ENCODE measurements around the gene SGTB.
"Not testable (repeated sequence)": the region's sequence is repeated elsewhere in the genome, so short reads cannot be mapped to it uniquely, and the experiment has no call there.

The SGTB gene

DNA sequence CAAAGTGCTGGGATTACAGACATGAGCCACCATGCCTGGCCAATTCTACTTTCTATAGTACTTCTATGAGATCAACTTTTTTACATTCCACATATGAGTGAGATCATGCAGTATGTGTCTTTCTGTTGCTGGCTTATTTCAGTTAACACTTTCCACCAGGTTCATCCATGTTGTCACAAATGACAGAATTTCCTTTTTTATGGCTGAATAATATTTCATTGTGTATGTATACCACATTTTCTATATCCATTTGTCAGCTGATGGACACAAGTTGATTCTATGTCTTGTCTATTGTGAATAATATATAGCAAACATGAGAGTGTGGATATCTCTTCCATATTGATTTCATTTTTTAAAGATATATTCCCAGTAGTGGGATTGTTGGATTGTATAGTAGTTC, 17.3 kb upstream of the SGTB start:
- Histone ChIP-seq H3K9me3 (ENCODE audit: low read depth, low read length) (no peaks in the 10 kb centered on the region; the same call in 1 of the 2 replicates), H3K9ac (ENCODE audit: insufficient read length) (no peak overlapping the region), H3K27ac (no peak overlapping the region), H3K36me3 (ENCODE audit: insufficient read depth, low read length) (0 out of 2 replicates have a peak, but pooled peaks cover 3% of the 10 kb centered on the region), H3K4me3 (no peak overlapping the region)
- TF ChIP-seq EZH2 (IDR thresholded peaks at IDR 0.05): no peak
- TF ChIP-seq POLR2AphosphoS5 (IDR thresholded peaks at IDR 0.05; ENCODE audit: borderline replicate concordance, low read depth, low read length): no peak
- TF ChIP-seq FOXP2 (optimal IDR thresholded peaks at IDR 0.05; ENCODE audit: control extremely low read depth, extremely low read length, insufficient read depth): no peak
- no peak for DNase-seq (ENCODE audit: low read depth, low spot score)

DNA sequence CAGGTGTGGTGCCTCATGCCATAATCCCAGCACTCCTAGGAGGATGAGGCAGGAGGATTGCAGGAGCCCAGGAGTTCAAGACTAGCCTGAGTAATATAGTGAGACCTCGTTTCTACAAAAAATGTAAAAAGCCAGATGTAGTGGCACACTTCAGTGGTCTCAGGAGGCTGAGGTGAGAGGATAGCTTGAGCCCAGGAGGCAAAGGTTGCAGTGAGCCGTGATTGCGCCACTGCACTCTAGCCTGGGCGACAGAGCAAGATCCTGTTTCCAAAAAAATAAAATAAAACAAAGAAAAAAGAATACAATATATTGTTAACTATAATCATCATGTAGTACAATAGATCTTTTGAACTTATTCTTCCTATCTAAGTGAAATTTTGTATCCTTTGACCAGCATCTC, 16.4 kb upstream of the SGTB start:
- Histone ChIP-seq H3K9me3 (ENCODE audit: low read depth, low read length) (no peaks in the 10 kb centered on the region; the same call in 1 of the 2 replicates), H3K36me3 (ENCODE audit: insufficient read depth, low read length) (0 out of 2 replicates have a peak, but pooled peaks cover 3% of the 10 kb centered on the region), H3K9ac (ENCODE audit: insufficient read length) (no peak overlapping the region), H3K27ac (no peak overlapping the region), H3K4me3 (no peak overlapping the region)
- TF ChIP-seq EZH2 (IDR thresholded peaks at IDR 0.05): no peak
- TF ChIP-seq POLR2AphosphoS5 (IDR thresholded peaks at IDR 0.05; ENCODE audit: borderline replicate concordance, low read depth, low read length): no peak
- TF ChIP-seq FOXP2 (optimal IDR thresholded peaks at IDR 0.05; ENCODE audit: control extremely low read depth, extremely low read length, insufficient read depth): no peak
- DNase-seq (ENCODE audit: low read depth, low spot score): no peak

DNA sequence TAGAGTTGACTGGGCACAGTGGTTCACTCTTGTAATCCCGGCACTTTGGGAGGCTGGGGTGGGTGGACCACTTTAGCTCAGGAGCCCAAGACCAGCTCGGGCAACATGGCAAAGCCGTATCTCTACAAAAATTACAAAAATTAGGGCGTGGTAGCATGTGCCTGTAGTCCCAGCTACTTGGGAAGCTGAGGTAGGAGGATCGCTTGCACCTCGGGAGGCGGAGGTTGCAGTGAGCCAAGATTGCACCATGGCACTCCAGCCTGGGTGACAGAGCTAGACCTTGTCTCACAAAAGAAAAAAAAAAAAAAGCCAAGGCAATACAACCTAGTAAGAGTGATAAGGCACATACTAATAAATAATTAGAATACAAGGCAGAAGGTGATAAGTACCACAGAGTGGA, 15.9 kb upstream of the SGTB start:
- 0 out of 2 replicates have a peak, but pooled peaks cover 3% of the 10 kb centered on the region for H3K36me3 ChIP-seq (ENCODE audit: insufficient read depth, low read length)
- no peak for TF ChIP-seq EZH2 (IDR thresholded peaks at IDR 0.05)
- no peak for TF ChIP-seq FOXP2 (optimal IDR thresholded peaks at IDR 0.05; ENCODE audit: control extremely low read depth, extremely low read length, insufficient read depth)
- TF ChIP-seq POLR2AphosphoS5 (IDR thresholded peaks at IDR 0.05; ENCODE audit: borderline replicate concordance, low read depth, low read length): no peak
- DNase-seq (ENCODE audit: low read depth, low spot score): no peak
- H3K9ac ChIP-seq (ENCODE audit: insufficient read length): no peak overlapping the region
- no peaks in the 10 kb centered on the region; the same call in 1 of the 2 replicates for H3K9me3 ChIP-seq (ENCODE audit: low read depth, low read length)
- H3K27ac ChIP-seq: no peak overlapping the region
- H3K4me3 ChIP-seq: no peak overlapping the region

DNA sequence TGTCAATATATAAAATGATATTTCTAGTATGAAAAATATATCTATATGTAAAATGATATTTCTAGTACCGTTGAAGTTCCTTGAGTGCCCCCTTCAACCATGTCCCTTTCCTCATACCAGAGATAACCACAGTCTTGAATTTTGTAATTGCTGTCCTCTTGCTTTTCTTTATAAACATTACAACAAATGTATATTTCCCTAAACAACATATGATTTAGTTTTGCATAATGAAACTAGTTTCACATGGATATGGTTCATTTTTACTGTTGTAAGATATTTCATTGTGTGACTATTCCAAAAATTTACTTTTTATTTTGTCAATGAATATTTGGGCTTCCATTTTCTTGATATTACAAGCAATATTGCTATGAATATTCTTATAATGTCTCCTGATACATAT, 14.1 kb upstream of the SGTB start:
- no peak for TF ChIP-seq FOXP2 (optimal IDR thresholded peaks at IDR 0.05; ENCODE audit: control extremely low read depth, extremely low read length, insufficient read depth)
- TF ChIP-seq EZH2 (IDR thresholded peaks at IDR 0.05): no peak
- no peak for TF ChIP-seq POLR2AphosphoS5 (IDR thresholded peaks at IDR 0.05; ENCODE audit: borderline replicate concordance, low read depth, low read length)
- DNase-seq (ENCODE audit: low read depth, low spot score): no peak
- H3K9ac ChIP-seq (ENCODE audit: insufficient read length): no peak overlapping the region
- peaks cover 3% of the 10 kb centered on the region; the same call in 1 of the 2 replicates for H3K36me3 ChIP-seq (ENCODE audit: insufficient read depth, low read length)
- H3K27ac ChIP-seq: no peak overlapping the region
- no peak overlapping the region for H3K4me3 ChIP-seq
- no peaks in the 10 kb centered on the region; the same call in 1 of the 2 replicates for H3K9me3 ChIP-seq (ENCODE audit: low read depth, low read length)

GRCh38 chr5:65734921-65735320, 13.0 kb upstream of the SGTB start:
- H3K27ac ChIP-seq: no peak overlapping the region
- H3K36me3 ChIP-seq (ENCODE audit: insufficient read depth, low read length): peaks cover 3% of the 10 kb centered on the region; the same call in 1 of the 2 replicates
- H3K9ac ChIP-seq (ENCODE audit: insufficient read length): no peak overlapping the region
- DNase-seq (ENCODE audit: low read depth, low spot score): no peak
- TF ChIP-seq FOXP2 (optimal IDR thresholded peaks at IDR 0.05; ENCODE audit: control extremely low read depth, extremely low read length, insufficient read depth) (no peak), EZH2 (IDR thresholded peaks at IDR 0.05) (no peak), POLR2AphosphoS5 (IDR thresholded peaks at IDR 0.05; ENCODE audit: borderline replicate concordance, low read depth, low read length) (no peak)
- no peaks in the 10 kb centered on the region; the same call in 1 of the 2 replicates for H3K9me3 ChIP-seq (ENCODE audit: low read depth, low read length)
- no peak overlapping the region for H3K4me3 ChIP-seq

GRCh38 chr5:65734196-65734775, 12.4 kb upstream of the SGTB start:
- H3K9me3 ChIP-seq (ENCODE audit: low read depth, low read length); H3K36me3 ChIP-seq (ENCODE audit: insufficient read depth, low read length); DNase-seq (ENCODE audit: low read depth, low spot score); H3K27ac ChIP-seq; H3K9ac ChIP-seq (ENCODE audit: insufficient read length); H3K4me3 ChIP-seq: not testable (repeated sequence)

DNA sequence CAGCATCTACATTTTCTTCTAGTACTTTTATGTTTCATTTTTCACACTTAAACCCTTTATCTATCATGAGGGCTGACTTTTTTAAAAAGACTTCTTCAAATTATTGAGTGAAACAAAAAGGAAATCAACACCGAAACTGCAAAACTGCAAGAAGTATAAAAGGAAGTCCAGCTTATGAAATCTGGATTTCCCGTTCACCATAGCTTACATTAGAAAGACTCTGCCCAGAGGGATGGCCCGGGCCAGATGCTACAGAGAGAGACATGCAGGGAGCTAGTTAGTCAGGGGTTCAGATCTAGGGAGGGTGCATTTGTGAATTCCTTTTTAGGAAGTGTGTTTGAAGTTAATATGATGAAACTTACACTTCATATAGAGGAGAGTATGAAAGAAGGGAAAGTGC, 10.1 kb upstream of the SGTB start:
- H3K9ac ChIP-seq (ENCODE audit: insufficient read length); H3K4me3 ChIP-seq; H3K27ac ChIP-seq; H3K9me3 ChIP-seq (ENCODE audit: low read depth, low read length); DNase-seq (ENCODE audit: low read depth, low spot score); H3K36me3 ChIP-seq (ENCODE audit: insufficient read depth, low read length): not testable (repeated sequence)

DNA sequence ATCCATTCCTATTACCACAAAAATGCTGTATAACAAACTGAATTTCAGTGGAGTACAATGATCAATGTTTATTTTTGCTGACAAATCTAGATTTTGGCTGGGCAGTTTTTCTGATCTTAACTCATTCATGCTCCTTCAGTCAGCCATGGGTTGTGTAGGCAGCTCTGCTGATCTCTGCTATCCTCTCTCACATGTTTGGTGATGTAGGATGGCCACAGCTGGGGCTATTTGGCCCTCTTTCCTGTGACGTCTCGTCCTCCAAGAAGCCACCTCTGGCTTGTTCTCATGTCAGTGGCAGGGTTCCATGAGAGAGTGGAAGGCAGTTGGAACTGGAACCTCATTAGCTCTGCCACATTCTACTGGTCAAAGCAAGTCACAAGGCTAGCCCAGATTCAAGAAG, 9.0 kb upstream of the SGTB start:
- Histone ChIP-seq H3K4me3 (no peak overlapping the region), H3K9ac (ENCODE audit: insufficient read length) (no peak overlapping the region), H3K27ac (no peak overlapping the region), H3K9me3 (ENCODE audit: low read depth, low read length) (no peaks in the 10 kb centered on the region), H3K36me3 (ENCODE audit: insufficient read depth, low read length) (no peaks in the 10 kb centered on the region; the same call in 1 of the 2 replicates)
- DNase-seq (ENCODE audit: low read depth, low spot score): no peak
- no peak for TF ChIP-seq FOXP2 (optimal IDR thresholded peaks at IDR 0.05; ENCODE audit: control extremely low read depth, extremely low read length, insufficient read depth)
- TF ChIP-seq EZH2 (IDR thresholded peaks at IDR 0.05): no peak
- TF ChIP-seq POLR2AphosphoS5 (IDR thresholded peaks at IDR 0.05; ENCODE audit: borderline replicate concordance, low read depth, low read length): no peak

GRCh38 chr5:65728218-65728617, 6.3 kb upstream of the SGTB start:
- DNase-seq (ENCODE audit: low read depth, low spot score): no peak
- Histone ChIP-seq H3K4me3 (no peak overlapping the region), H3K9ac (ENCODE audit: insufficient read length) (no peak overlapping the region), H3K9me3 (ENCODE audit: low read depth, low read length) (no peaks in the 10 kb centered on the region), H3K27ac (no peak overlapping the region), H3K36me3 (ENCODE audit: insufficient read depth, low read length) (no peaks in the 10 kb centered on the region; the same call in none of the 2 replicates)
- TF ChIP-seq FOXP2 (optimal IDR thresholded peaks at IDR 0.05; ENCODE audit: control extremely low read depth, extremely low read length, insufficient read depth) (no peak), EZH2 (IDR thresholded peaks at IDR 0.05) (no peak), POLR2AphosphoS5 (IDR thresholded peaks at IDR 0.05; ENCODE audit: borderline replicate concordance, low read depth, low read length) (no peak)
